HG03135 (cell line): ENCODE results near the gene CDC42EP5.
A peak's percentile ranks its signal among the peaks of the same experiment; 100 is the strongest.
"Not testable (repeated sequence)": the region's sequence is repeated elsewhere in the genome, so short reads cannot be mapped to it uniquely, and the experiment has no call there.

Source experiments
- ATAC-seq: cut with Tn5 transposase; IDR thresholded peaks from one replicate; pipeline ENCODE4 v1.9.1; 2021; ENCODE audit warnings: mild to moderate bottlenecking, moderate library complexity; ENCODE audit not compliant: unreplicated experiment

Gene CDC42EP5

GRCh38 chr19:54492568-54492967, 19.5 kb upstream of the CDC42EP5 start:
- ATAC-seq: no peak

- no peak for ATAC-seq
Measured at GRCh38 chr19:54489766-54490165, 16.7 kb upstream of the CDC42EP5 start.

DNA sequence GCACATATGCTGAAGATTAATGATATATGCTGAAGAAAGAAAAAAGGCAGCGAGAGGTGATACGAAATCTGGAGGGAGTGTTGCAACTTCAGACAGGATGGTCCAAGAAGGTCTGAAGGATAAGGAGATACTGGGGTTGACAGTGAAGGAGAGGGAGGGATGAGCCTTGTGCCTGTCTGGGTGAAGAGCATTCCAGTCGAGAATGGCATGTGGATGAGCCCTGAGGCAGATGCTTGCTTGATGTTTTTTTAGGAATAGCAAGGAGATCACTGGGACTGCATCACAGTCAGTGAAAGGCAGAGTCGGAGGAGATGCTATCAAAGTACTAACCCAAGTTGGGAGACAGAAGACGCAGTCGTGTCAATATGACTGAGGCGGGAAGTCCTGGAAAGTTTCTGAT, 16.2 kb upstream of the CDC42EP5 start:
- ATAC-seq: no peak

DNA sequence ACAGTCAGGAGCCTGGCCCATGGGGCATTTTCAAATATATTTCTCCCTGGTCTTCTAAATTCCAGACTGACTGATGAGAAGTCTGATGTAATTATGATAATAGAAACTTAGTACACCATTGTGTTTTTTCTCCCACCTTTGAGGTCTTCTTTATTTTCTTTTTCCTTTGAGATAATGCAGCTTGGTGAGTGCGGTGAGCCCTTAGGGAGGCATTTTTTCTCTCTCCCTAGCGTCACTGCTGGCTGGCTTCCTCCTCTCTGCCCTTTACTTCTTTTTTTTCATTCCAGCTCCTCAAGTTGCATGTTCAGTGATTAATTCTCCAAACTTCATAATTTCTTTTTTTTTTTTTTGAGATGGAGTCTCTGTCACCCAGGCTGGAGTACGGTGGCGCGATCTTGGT, 12.8 kb upstream of the CDC42EP5 start:
- no peak for ATAC-seq

- ATAC-seq: no peak
Measured at GRCh38 chr19:54484451-54484850, 11.4 kb upstream of the CDC42EP5 start.

DNA sequence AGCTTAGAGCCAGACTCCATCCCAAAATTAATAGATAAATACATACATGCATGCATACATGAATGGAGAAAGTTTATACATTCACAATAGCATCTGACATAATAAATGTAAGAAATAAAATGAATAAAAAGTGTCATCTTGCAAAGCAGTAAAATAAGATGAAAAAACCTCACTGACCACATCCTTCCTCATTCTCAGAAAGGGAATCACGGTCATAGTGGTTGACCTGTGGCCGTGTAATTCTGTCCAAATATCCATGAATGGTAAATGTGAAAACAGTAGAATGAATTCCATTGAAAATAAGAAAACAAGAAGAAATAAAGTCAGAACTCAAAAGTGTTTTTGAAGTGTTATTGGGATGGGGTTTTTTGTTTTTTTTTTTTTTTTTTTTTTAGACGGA, 9.8 kb upstream of the CDC42EP5 start:
- ATAC-seq: no peak

DNA sequence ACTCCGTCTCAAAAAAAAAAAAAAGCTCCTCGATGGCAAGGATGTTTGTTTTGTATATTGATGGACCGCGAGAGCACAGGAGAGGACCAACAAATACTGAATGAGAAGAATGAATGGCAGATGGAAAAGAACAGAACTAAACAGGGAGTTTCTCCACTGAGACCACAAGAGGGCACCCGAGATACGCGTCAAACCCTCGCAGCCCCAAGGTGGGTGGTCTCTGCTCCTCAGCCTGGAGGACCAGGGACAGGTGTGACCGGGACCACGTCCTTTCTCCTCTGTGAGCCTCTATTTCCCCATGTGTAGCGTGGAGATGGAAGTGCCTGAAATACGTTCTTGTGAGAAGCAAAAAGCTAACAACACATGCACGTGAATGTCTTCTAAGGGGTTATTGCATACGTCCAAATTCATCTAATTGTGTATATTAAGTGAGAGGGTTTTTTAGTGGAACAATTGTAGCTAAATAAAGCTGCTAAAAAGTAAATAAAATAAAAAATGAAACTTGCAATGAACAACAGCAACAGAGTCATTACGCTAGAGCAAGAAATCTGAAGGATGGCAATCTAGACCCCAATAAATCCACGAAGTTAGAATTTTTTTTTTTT, 8.3 kb upstream of the CDC42EP5 start:
- ATAC-seq: no peak

- ATAC-seq: no peak
Measured at GRCh38 chr19:54480051-54480450, 7.0 kb upstream of the CDC42EP5 start.

DNA sequence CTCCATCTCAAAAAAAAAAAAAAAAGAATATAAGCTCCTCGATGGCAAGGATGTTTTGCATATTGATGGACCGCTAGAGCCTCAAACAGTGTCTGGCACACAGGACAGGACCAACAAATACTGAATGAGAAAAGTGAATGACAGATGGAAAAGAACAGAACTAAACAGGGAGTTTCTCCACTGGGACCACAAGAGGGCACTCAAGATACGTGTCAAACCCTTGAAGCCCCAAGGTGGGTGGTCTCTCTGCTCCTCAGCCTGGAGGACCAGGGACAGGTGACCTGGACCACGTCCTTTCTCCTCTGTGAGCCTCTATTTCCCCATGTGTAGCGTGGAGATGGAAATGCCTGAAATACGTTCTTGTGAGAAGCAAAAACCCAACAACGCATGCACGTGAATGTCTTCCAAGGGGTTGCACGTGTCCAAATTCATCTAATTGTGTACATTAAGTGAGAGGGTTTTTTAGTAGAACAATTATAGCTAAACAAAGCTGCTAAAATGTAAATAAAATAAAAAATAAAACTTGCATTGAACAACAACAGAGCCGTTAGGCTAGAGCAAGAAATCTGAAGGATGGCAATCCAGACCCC, 5.7 kb upstream of the CDC42EP5 start:
- no peak for ATAC-seq

- ATAC-seq: no peak
Measured at GRCh38 chr19:54477650-54478049, 4.6 kb upstream of the CDC42EP5 start.

- ATAC-seq: no peak
Measured at GRCh38 chr19:54475706-54476105, 2.6 kb upstream of the CDC42EP5 start.

GRCh38 chr19:54473892-54474372, 836 bp upstream of the CDC42EP5 start:
- ATAC-seq: no peak

DNA sequence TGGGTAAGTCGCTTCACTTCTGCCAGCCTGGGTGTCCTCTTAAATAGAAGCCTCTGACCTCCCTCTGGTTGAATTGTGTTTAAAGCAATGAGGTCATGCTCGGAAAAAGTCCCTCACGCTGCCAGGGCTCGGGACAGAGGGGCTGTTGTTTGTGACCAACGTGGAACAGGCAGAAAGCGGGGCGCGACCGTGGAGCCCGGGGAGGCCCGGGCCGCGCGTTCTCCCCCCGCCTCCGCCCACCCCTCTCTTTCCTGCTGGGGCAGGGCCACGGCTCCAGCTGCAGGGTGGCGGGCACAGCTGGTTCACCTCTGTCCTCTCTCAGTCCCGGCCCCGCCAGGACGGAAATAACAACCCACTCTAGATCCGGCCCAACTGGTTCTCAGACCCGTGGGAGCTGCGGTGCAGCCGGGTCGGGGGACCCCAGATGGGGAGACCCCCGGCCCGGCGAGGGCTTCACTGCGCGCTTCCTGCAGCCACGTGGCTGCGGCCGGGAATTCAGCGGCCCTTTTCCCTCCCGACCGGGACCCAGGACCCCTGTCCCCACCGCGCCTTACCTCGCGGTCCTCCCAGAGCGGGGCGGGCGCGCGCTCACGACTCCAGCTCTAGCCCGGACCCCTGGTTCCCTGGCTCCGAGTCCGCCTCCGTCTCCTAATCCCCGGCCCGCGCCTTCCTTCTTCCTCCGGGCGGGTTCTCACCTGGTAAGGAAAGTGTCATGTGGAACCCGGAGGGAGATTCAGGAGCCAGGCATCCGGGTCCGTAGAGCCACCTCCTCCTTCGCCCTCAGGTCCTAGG, 1.9 kb downstream of the CDC42EP5 start:
- no peak for ATAC-seq

DNA sequence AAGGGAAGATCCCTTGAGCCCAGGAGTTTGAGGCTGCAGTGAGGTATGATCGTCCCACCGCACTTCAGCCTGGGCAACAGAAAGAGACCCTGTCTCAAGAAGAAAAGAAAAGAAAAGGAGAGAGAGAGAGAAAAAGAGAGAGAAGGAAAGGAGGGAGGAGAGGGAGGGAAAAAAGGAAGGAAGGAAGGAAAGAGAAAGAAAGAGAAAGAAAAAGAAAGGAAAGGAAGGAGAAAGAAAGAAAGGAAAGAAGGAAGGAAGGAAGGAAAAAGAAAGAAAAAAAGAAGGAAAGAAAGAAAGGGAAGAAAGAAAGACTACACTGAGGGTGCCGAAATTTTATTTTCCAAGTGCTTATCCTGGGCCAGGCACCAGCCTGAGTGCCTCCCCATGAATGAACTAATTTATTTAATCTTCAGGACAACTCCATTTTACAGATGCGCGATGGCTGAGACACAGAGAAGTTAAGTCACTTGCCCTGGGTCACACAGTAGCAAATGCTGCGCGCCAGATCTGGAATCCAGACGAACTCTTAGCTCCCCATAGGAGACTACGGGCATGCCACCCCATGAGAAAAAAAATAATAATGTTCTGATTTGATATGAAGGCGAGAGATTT, 2.7 kb downstream of the CDC42EP5 start:
- ATAC-seq: no peak

DNA sequence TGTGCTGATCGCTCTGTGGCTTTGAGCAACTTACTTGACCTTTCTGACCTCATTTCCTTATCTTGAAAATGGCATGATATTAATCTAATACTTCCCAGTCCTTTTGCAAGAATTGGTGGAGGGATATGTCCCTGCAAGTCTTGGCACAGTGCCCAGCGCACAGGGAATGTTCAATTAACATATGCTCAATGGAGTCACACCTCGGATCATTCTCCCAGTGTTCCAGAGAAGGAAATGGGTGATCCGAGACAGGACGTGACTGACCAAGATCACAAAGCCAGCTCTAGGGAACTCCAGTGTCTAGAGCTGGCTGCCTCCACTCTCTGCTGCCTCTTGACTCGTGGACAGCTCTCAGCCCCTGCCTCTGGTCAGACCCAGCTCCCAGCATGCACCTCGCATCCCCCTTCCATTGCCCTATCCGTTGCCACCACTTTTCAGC, 3.6 kb downstream of the CDC42EP5 start:
- no peak for ATAC-seq

GRCh38 chr19:54466110-54466480, 7.0 kb downstream of the CDC42EP5 start:
- not testable (repeated sequence) for ATAC-seq

- ATAC-seq: no peak
Measured at GRCh38 chr19:54465426-54466109, 7.5 kb downstream of the CDC42EP5 start.

GRCh38 chr19:54464630-54465425, 8.3 kb downstream of the CDC42EP5 start:
- peak; percentile 43 for ATAC-seq

DNA sequence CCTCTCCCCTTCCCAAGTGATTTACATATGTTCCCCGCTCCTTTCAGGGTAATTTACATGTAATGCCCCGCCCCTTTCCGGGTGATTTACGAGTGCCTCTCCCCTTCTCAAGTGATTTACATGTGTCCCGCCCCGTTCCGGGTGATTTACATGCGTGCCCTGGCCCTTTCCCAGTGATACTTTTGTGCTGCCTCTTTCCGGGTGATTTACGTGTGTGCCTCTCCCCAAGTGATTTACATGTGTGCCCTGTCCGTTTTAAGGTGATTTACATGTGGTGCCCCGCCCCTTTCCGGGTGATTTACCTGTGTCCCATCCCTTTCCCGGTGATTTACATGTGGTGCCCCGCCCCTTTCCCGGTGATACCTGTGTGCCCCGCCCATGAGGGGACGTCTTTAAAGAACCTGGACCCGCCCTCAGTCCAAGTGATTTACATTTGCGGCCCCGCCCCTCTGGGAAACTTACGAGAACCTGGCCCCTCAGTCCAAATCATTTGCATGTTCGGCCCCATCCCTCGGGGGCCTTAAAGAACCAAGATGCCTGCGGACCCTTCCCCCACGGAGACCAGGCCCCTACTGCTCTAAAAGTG, 9.0 kb downstream of the CDC42EP5 start:
- peak; percentile 36 for ATAC-seq

- ATAC-seq: peak; percentile 55
Measured at GRCh38 chr19:54463531-54464043, 9.5 kb downstream of the CDC42EP5 start, which contains the start of gene LENG9. TSS of gene LENG9 (minus strand) at chr19:54463778. CDS start at chr19:54463526, 252 bp downstream.
